Esophagus squamous epithelium (tissue), 4 donors: ENCODE results near the gene CD96.

Experiments
- CTCF ChIP-seq, 6 experiments: fragments of 450-650 bp in 4 of 6; fragments of 200-600 bp in 2 of 6; sonication (generic) in 2 of 6; IDR thresholded peaks; one replicate each; pipeline ENCODE4 v1.5.1; 2016 to 2019; ENCODE audit warnings: antibody characterized with exemption in 6 of 6, mild to moderate bottlenecking in 4 of 6, moderate library complexity in 4 of 6
- POLR2A ChIP-seq, 4 donors: fragments of 450-650 bp; IDR thresholded peaks; one replicate each; pipeline ENCODE4 v1.6.1; 2017; ENCODE audit warnings: antibody characterized with exemption in 4 of 4, mild to moderate bottlenecking in 4 of 4, moderate library complexity in 3 of 4

GRCh38 chr3:111590143-111590491, 48.1 kb downstream of the CD96 start:
- TF ChIP-seq POLR2A (IDR thresholded peaks at IDR 0.05) (no peak), CTCF (IDR thresholded peaks at IDR 0.05) (no peak)
